Measurements from ENCODE around the gene HMGB4. TPM values are rescaled to one million over a fixed set of nuclear protein-coding genes. Genes with fewer than 3 reads are reported as not detected.

HMGB4 gene
- total RNA-seq, 2 donors from 2014 or later = not detected

DNA sequence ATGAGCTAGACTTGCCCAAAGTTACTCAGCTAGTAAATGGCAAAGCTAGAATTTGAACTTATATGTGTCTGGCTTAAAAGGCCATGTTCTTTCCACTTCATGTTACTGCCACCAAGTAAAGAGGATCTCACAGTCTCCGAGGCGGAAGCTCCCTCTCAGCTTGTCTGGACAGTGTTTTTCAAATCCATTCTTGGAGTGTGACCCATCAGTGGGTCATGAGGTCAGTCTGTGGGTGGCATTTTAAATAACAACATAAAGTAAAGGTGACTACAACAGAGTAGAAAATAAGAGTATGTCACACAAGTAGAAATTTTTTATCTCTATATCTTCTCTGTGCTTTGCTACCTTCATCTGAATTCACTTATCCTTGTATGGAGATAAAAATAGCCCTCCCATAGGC, 3.2 kb upstream of the HMGB4 start:
- no peaks in the 10 kb centered on the region for H3K9me3 ChIP-seq
- TF ChIP-seq, protein P1, sequence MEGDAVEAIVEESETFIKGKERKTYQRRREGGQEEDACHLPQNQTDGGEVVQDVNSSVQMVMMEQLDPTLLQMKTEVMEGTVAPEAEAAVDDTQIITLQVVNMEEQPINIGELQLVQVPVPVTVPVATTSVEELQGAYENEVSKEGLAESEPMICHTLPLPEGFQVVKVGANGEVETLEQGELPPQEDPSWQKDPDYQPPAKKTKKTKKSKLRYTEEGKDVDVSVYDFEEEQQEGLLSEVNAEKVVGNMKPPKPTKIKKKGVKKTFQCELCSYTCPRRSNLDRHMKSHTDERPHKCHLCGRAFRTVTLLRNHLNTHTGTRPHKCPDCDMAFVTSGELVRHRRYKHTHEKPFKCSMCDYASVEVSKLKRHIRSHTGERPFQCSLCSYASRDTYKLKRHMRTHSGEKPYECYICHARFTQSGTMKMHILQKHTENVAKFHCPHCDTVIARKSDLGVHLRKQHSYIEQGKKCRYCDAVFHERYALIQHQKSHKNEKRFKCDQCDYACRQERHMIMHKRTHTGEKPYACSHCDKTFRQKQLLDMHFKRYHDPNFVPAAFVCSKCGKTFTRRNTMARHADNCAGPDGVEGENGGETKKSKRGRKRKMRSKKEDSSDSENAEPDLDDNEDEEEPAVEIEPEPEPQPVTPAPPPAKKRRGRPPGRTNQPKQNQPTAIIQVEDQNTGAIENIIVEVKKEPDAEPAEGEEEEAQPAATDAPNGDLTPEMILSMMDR (IDR thresholded peaks at IDR 0.05) = no peak
- ATAC-seq (ENCODE audit: insufficient number of reproducible peaks, low FRiP score, low read depth) = no peak
- H3K36me3 ChIP-seq = no peaks in the 10 kb centered on the region
- H3K4me3 ChIP-seq = no peak overlapping the region
- H3K27ac ChIP-seq = no peak overlapping the region
- H3K27me3 ChIP-seq (replicated peaks; ENCODE audit: insufficient read depth) = no peaks in the 10 kb centered on the region
- DNase-seq (ENCODE audit: low spot score) = no peak
- H3K4me1 ChIP-seq (ENCODE audit: control insufficient read depth in 1 of 2, low read depth in 2 of 2) = no peaks in the 10 kb centered on the region

DNA sequence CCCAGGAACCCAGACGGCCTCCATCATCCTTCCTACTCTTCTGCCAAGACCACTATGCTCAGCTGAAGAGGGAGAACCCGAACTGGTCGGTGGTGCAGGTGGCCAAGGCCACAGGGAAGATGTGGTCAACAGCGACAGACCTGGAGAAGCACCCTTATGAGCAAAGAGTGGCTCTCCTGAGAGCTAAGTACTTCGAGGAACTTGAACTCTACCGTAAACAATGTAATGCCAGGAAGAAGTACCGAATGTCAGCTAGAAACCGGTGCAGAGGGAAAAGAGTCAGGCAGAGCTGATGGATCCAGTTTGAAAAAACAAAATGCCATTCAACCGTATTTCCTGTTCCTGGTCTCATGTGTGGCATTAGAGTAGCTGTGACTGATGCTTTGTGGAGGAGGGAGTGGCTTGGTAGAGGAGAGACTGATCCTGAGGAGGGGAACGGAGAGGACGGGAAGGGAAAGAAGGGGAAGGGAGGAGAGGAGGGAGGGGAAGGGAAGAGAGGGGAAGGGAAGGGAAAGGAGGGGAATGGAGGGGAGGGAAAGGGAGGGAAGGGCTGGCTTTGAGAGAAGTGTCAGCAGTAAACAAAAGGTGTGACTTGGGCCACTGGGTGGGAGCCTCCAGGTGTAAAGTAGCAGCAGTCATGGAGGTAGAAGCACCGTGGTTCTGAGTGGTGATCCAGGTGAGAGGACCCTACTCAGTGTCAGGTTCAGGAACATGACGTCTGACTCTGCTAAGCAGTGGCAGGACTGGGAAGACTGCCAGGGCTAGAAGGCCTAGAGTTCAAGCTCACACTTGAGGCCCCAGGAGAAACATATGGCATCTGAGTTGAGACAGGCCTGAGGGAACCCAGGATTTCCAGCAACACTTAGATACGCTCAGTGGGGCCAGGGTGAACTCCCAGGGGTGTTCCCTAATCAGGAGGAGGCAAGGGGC, 846 bp downstream of the HMGB4 start:
- H3K27ac ChIP-seq = no peak overlapping the region
- no peaks in the 10 kb centered on the region for H3K9me3 ChIP-seq
- H3K4me1 ChIP-seq (ENCODE audit: control insufficient read depth in 1 of 2, low read depth in 2 of 2) = no peaks in the 10 kb centered on the region
- no peak for ATAC-seq (ENCODE audit: insufficient number of reproducible peaks, low FRiP score, low read depth)
- no peak for DNase-seq (ENCODE audit: low spot score)
- H3K27me3 ChIP-seq (replicated peaks; ENCODE audit: insufficient read depth) = no peaks in the 10 kb centered on the region
- no peak overlapping the region for H3K4me3 ChIP-seq
- H3K36me3 ChIP-seq = no peaks in the 10 kb centered on the region
- TF ChIP-seq, protein P1 (IDR thresholded peaks at IDR 0.05) = no peak

DNA sequence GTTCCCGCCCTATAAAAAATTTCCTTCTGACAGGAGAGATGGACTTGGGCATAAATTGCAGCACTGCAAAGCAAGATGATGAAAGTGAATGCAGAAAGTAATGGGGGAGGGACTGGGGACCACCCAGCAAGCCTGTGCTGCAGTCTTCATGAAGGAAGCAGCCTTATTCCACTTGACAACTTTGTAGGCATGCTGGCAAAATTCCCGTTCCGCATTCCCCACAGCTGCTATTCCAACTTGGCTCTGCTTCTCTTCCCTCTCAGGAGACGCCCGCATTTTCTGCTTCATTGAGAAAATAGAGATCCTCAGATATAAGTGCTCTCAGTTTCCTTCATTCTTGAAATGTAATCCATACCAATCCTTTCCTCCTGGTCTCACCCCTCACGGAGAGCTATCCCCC, 2.4 kb downstream of the HMGB4 start:
- ATAC-seq (ENCODE audit: insufficient number of reproducible peaks, low FRiP score, low read depth) = no peak
- H3K9me3 ChIP-seq = no peaks in the 10 kb centered on the region
- DNase-seq (ENCODE audit: low spot score) = no peak

DNA sequence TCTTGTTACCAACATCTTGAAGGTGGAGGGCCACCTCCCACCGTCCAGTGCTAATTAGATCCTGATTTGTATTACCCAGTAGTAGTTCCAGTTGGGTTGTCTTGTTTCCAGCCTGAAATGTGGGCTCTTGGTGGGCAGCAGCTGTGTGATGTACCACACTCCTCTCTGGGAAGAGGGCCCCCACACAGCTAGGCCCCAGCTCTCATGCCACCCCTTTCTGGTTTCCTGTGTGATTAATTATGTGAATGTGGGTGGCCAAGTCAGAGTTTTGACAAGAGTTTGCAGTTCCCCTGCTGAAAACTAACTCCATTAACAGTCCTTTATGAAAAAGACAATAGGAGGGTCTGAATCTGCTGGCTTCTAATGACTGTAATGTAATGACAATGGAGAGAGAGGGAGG, 3.8 kb downstream of the HMGB4 start:
- no peak overlapping the region for H3K4me3 ChIP-seq
- no peaks in the 10 kb centered on the region for H3K4me1 ChIP-seq (ENCODE audit: control insufficient read depth in 1 of 2, low read depth in 2 of 2)
- no peak overlapping the region for H3K27ac ChIP-seq
- TF ChIP-seq, protein P1 (IDR thresholded peaks at IDR 0.05) = no peak
- ATAC-seq (ENCODE audit: insufficient number of reproducible peaks, low FRiP score, low read depth) (no peak), DNase-seq (ENCODE audit: low spot score) (no peak)
- no peaks in the 10 kb centered on the region for H3K36me3 ChIP-seq
- H3K27me3 ChIP-seq (replicated peaks; ENCODE audit: insufficient read depth) = no peaks in the 10 kb centered on the region
- H3K9me3 ChIP-seq = no peaks in the 10 kb centered on the region

More for the DNA sequence above, 2.4 kb downstream of the HMGB4 start:
- H3K4me3 ChIP-seq = no peak overlapping the region
- H3K27ac ChIP-seq = no peak overlapping the region
- TF ChIP-seq, protein P1 (IDR thresholded peaks at IDR 0.05) = no peak
- no peaks in the 10 kb centered on the region for H3K4me1 ChIP-seq (ENCODE audit: control insufficient read depth in 1 of 2, low read depth in 2 of 2)
- H3K27me3 ChIP-seq (replicated peaks; ENCODE audit: insufficient read depth) = no peaks in the 10 kb centered on the region
- no peaks in the 10 kb centered on the region for H3K36me3 ChIP-seq

DNA sequence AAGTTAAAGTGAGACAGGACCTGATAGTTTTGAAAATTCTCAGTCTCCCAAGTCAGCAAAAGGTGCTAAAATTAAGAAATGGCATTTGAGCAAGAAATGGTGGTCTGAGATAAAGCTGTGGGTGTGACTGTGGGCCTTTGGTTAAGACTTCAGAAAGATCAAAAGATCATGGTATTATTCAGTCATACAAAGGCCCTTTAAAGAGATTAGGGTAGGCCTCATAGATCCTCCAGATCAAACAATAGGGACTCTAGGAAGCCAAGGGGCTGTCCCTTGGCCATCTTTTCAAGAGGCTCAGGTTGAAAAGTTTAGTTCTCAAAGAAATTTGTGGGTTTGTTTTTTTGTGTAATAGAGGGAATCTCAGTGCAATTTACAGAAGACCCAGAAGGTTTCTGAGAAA, 8.4 kb downstream of the HMGB4 start:
- Histone ChIP-seq H3K9me3 (no peaks in the 10 kb centered on the region), H3K27ac (no peak overlapping the region), H3K4me3 (no peak overlapping the region), H3K27me3 (replicated peaks; ENCODE audit: insufficient read depth) (no peaks in the 10 kb centered on the region), H3K4me1 (ENCODE audit: control insufficient read depth in 1 of 2, low read depth in 2 of 2) (peaks cover 0 to 1% of the 10 kb centered on the region in 2 donors), H3K36me3 (no peaks in the 10 kb centered on the region)
- TF ChIP-seq, protein P1 (IDR thresholded peaks at IDR 0.05) = no peak
- ATAC-seq (ENCODE audit: insufficient number of reproducible peaks, low FRiP score, low read depth) = no peak
- DNase-seq (ENCODE audit: low spot score) = no peak
